ENCODE measurements around the gene KCP.

Gene KCP

DNA sequence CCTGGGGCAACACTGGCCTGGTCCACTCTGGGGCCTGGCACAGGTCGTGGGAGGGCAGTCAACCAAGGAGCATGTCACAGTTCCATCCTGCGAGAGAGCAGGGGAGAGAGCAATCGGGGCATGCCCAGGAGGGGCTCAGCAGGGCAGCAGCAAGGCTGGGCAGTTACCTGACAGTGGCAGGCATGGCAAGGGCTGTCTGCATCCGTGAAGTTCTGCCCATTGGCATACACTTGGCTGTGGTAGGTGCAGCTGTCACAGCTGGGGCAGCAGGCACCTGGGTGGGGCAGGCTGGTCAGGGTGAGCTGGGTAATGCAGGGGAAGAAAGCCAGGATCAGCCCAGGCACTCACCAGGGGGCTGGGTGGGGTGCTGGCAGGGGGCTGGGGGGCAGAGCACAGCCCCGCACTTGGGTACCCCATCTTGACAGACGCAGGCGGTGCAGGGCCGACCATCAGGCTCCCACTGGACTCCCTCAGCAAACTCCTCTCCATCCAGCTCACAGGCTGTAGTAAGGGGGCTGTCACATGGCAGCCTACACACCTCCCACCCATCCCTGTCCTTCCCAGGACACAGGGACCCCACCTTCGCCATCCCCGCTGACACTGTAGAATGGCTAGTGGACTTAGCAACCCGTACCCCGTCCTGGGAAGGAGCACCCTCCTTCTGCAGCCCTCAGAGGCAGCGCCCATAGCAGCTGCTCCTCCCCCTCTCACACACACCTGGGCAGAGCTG, 17.8 kb downstream of the KCP start:
- POLR2A ChIA-PET = interaction anchor here (0.6 kb wide), 2 partner anchors 12 to 488 kb away, joined by 3 to 5 read pairs; no protein-coding TSS in a partner anchor
- no peak for DNase-seq (ENCODE audit: extremely low spot score)
- CTCF ChIA-PET = interaction anchor here (0.6 to 2.2 kb wide), 2 partner anchors 9 to 11 kb away, joined by 3 to 11 read pairs; no protein-coding TSS in a partner anchor
- TF ChIP-seq CTCF (IDR thresholded peaks at IDR 0.05; ENCODE audit: control extremely low read depth, extremely low read depth, low read depth, missing control alignments) = no peak

- DNase-seq (ENCODE audit: extremely low spot score) = no peak
- ChIA-PET CTCF (interaction anchor here (2.2 kb wide), 1 partner anchor 8 kb away, joined by 11 read pairs; no protein-coding TSS in a partner anchor), POLR2A (no interaction called here)
- no peak for TF ChIP-seq CTCF (IDR thresholded peaks at IDR 0.05; ENCODE audit: control extremely low read depth, extremely low read depth, low read depth, missing control alignments)
Observed at GRCh38 chr7:128891942-128892269, 18.6 kb downstream of the KCP start.

- ChIA-PET POLR2A (no interaction called here), CTCF (interaction anchor here (2.2 kb wide), 1 partner anchor 8 kb away, joined by 11 read pairs; no protein-coding TSS in a partner anchor)
- no peak for TF ChIP-seq CTCF (IDR thresholded peaks at IDR 0.05; ENCODE audit: control extremely low read depth, extremely low read depth, low read depth, missing control alignments)
- DNase-seq (ENCODE audit: extremely low spot score) = no peak
Observed at GRCh38 chr7:128891110-128891941, 19.2 kb downstream of the KCP start.

GRCh38 chr7:128890306-128891109, 20.0 kb downstream of the KCP start:
- no peak for TF ChIP-seq CTCF (IDR thresholded peaks at IDR 0.05; ENCODE audit: control extremely low read depth, extremely low read depth, low read depth, missing control alignments)
- DNase-seq (ENCODE audit: extremely low spot score) = no peak
- CTCF ChIA-PET = interaction anchor here (1.0 kb wide), 1 partner anchor 26 kb away, joined by 3 read pairs; no protein-coding TSS in a partner anchor
- POLR2A ChIA-PET = no interaction called here

GRCh38 chr7:128889121-128889520, 21.4 kb downstream of the KCP start:
- TF ChIP-seq CTCF (IDR thresholded peaks at IDR 0.05; ENCODE audit: control extremely low read depth, extremely low read depth, low read depth, missing control alignments) = no peak
- DNase-seq (ENCODE audit: extremely low spot score) = no peak
- ChIA-PET POLR2A (no interaction called here), CTCF (no interaction called here)

DNA sequence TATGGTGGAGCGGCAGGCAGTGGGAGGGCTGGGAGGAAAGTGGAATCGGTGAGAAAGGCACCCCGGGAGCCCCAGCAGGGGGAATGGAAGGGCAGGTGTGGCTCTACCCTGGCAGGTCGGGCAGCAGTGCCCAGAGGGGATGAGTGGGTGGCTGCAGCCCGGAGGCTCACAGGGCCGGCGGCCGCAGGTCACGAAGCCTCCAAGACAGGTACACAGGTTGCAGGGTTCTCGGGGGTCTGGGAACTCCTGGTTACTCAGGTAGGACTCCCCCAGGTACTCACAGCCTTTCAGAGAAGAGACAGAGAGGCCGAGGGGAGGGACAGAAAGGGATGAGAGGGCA, 21.8 kb downstream of the KCP start:
- CTCF ChIA-PET = no interaction called here
- POLR2A ChIA-PET = no interaction called here
- no peak for TF ChIP-seq CTCF (IDR thresholded peaks at IDR 0.05; ENCODE audit: control extremely low read depth, extremely low read depth, low read depth, missing control alignments)
- no peak for DNase-seq (ENCODE audit: extremely low spot score)

Measured in GM10248 (cell line).